SK-MEL-5 (cell line): ENCODE data around the gene IFNA5. TPM values are rescaled to one million over a fixed set of nuclear protein-coding genes. Genes with fewer than 3 reads are reported as not detected.

Experiments
- DNase-seq: peaks from one replicate; pipeline ENCODE4 v3.0.0-alpha.2; 2016; ENCODE audit warnings: low read depth, low spot score
- in situ Hi-C: cut with HindIII; loops from 2 replicates; pipeline ENCODE4 v1.10.0; 2016; ENCODE audit warnings: low sequenced_read_pairs, high pct_unique_total_duplicates, low pct_unique_long_range_greater_than_20kb
- total RNA-seq: library from RNA; depleted of rRNA; stranded (reverse); fragments of >200 nt; shearing (Covaris generic); gene quantifications from 2 replicates; pipeline ENCODE4 v1.2.3, GENCODE V29; 2014

The IFNA5 gene
- total RNA-seq, 1 experiment from 2014 or later, result not detected

- DNase-seq, result no peak
- in situ Hi-C loops, result no loop called here
Measured at GRCh38 chr9:21311889-21312288, 6.8 kb upstream of the IFNA5 start.

GRCh38 chr9:21295992-21296391 lies 9.1 kb downstream of the IFNA5 start:
- in situ Hi-C loops, result no loop called here
- DNase-seq, result no peak

- in situ Hi-C loops, result no loop called here
- no peak for DNase-seq
Measured at GRCh38 chr9:21294904-21295538, 10.1 kb downstream of the IFNA5 start.

- DNase-seq, result no peak
- in situ Hi-C loops, result no loop called here
Measured at GRCh38 chr9:21294364-21294774, 10.7 kb downstream of the IFNA5 start.

GRCh38 chr9:21289848-21290247 lies 15.3 kb downstream of the IFNA5 start:
- in situ Hi-C loops, result no loop called here
- DNase-seq, result no peak

- DNase-seq, result no peak
- in situ Hi-C loops, result no loop called here
Measured at GRCh38 chr9:21287280-21287679, 17.8 kb downstream of the IFNA5 start.

- in situ Hi-C loops, result no loop called here
Measured at GRCh38 chr9:21286659-21287058, 18.5 kb downstream of the IFNA5 start.

GRCh38 chr9:21286099-21286498 lies 19.0 kb downstream of the IFNA5 start:
- in situ Hi-C loops, result no loop called here
- DNase-seq, result no peak

More at GRCh38 chr9:21286659-21287058, 18.5 kb downstream of the IFNA5 start:
- no peak for DNase-seq

- in situ Hi-C loops, result no loop called here
- DNase-seq, result no peak
Measured at GRCh38 chr9:21281275-21281674, 23.8 kb downstream of the IFNA5 start.

- no peak for DNase-seq
- in situ Hi-C loops, result no loop called here
Measured at GRCh38 chr9:21268347-21268657, 36.8 kb downstream of the IFNA5 start.

GRCh38 chr9:21267485-21268346 lies 37.4 kb downstream of the IFNA5 start:
- in situ Hi-C loops, result no loop called here
- no peak for DNase-seq

- no peak for DNase-seq
- in situ Hi-C loops, result no loop called here
Measured at GRCh38 chr9:21266733-21267484, 38.2 kb downstream of the IFNA5 start.

GRCh38 chr9:21265421-21266189 lies 39.5 kb downstream of the IFNA5 start:
- DNase-seq, result no peak
- in situ Hi-C loops, result no loop called here

- no peak for DNase-seq
- in situ Hi-C loops, result no loop called here
Measured at GRCh38 chr9:21255538-21256212, 49.4 kb downstream of the IFNA5 start.
